ENCODE results near the gene KDM1A.
"Not testable (repeated sequence)": the region's sequence is repeated elsewhere in the genome, so short reads cannot be mapped to it uniquely, and the experiment has no call there.

GRCh38 chr1:23010025-23010424, 9.2 kb upstream of the KDM1A start:
- not testable (repeated sequence) for TF ChIP-seq FOXM1 (IDR thresholded peaks at IDR 0.05; ENCODE audit: borderline replicate concordance); TARDBP (IDR thresholded peaks at IDR 0.05); ELF4 (IDR thresholded peaks at IDR 0.05); BHLHE40 (IDR thresholded peaks at IDR 0.05; ENCODE audit: borderline replicate concordance); ZNF384 (IDR thresholded peaks at IDR 0.05); L3MBTL2 (conservative IDR thresholded peaks at IDR 0.05)
